Measurements from ENCODE around the gene MS4A8.
"Not testable (repeated sequence)": the region's sequence is repeated elsewhere in the genome, so short reads cannot be mapped to it uniquely, and the experiment has no call there.

The MS4A8 gene

DNA sequence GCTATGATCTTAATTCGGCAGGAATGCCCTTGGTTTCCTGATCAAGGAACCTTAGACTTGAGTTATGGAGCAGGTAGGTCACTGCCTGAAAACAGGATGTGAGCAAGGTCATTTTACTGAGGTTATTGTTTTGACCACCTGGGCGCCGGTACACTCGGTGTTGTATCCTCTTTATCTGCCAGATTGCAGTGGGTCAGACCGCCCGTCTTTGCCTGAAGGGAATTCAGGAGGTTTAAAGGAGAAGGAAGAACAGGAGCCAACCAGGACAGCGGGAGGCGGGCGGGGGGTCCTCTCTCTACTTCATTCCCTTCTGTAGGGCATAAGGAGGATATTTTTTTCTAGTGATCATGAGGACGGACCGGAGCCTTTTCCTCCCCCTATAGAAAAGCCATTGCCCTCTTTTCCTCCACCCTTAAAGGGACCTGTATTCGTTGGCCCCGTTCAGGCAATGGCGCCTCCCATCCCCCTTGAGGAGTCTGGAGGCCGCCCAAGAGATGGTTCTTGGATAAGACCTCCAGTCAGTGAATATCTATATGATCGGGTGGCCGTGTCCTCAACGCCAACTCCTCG, 57.9 kb downstream of the MS4A8 start:
- H3K27ac ChIP-seq, result no peak overlapping the region
- TF ChIP-seq, protein P1, sequence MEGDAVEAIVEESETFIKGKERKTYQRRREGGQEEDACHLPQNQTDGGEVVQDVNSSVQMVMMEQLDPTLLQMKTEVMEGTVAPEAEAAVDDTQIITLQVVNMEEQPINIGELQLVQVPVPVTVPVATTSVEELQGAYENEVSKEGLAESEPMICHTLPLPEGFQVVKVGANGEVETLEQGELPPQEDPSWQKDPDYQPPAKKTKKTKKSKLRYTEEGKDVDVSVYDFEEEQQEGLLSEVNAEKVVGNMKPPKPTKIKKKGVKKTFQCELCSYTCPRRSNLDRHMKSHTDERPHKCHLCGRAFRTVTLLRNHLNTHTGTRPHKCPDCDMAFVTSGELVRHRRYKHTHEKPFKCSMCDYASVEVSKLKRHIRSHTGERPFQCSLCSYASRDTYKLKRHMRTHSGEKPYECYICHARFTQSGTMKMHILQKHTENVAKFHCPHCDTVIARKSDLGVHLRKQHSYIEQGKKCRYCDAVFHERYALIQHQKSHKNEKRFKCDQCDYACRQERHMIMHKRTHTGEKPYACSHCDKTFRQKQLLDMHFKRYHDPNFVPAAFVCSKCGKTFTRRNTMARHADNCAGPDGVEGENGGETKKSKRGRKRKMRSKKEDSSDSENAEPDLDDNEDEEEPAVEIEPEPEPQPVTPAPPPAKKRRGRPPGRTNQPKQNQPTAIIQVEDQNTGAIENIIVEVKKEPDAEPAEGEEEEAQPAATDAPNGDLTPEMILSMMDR (IDR thresholded peaks at IDR 0.05), result no peak
- no peak for TF ChIP-seq ZFX (IDR thresholded peaks at IDR 0.05; ENCODE audit: borderline replicate concordance)

DNA sequence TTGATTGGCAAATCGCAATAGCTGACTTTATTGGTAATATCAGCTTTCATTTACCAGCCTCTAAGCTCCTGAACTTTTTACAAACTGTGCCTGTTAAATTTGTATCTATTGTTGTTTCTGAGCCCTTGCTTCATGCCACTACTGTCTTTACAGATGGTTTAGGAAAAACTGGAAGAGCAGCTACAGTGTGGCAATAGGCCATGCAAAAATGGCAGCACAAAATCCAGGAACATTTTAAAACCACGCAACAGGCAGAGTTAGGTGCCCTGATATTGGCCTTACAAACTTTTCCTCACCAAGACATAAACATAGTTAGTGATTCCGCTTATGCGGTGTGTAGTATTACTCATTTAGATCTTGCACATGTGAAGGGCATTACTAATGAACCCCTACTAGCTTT, 59.3 kb downstream of the MS4A8 start:
- not testable (repeated sequence) for H3K27ac ChIP-seq

DNA sequence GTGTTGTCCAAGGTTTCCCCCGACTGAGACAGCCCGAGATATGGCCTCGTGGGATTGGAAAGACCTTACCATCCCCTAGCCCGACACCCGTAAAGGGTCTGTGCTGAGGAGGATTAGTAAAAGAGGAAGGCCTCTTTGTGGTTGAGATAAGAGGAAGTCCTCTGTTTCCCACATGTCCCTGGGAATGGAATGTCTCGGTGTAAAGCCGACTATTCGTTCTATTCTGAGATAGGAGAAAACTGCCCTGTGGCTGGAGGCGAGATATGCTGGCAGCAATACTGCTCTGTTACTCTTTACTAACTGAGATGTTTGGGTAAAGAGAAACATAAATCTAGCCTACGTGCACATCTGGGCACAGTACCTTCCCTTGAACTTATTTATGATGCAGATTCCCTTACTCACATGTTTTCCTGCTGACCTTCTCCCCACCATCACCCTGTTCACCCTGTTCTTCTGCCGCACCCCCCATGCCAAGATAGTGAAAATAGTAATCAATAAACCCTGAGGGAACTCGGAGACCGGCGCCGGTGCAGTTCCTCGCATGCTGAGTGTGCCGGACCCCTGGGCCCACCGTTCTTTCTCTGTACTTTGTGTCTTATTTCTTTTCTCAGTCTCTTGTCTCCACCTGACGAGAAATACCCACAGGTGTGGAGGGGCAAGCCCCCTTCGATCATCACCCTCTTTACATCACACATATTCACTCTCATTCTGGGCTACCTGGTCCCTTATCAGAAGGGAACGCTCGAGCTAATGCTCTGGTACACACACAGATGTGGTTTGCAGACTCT, 60.2 kb downstream of the MS4A8 start:
- not testable (repeated sequence) for H3K27ac ChIP-seq

DNA sequence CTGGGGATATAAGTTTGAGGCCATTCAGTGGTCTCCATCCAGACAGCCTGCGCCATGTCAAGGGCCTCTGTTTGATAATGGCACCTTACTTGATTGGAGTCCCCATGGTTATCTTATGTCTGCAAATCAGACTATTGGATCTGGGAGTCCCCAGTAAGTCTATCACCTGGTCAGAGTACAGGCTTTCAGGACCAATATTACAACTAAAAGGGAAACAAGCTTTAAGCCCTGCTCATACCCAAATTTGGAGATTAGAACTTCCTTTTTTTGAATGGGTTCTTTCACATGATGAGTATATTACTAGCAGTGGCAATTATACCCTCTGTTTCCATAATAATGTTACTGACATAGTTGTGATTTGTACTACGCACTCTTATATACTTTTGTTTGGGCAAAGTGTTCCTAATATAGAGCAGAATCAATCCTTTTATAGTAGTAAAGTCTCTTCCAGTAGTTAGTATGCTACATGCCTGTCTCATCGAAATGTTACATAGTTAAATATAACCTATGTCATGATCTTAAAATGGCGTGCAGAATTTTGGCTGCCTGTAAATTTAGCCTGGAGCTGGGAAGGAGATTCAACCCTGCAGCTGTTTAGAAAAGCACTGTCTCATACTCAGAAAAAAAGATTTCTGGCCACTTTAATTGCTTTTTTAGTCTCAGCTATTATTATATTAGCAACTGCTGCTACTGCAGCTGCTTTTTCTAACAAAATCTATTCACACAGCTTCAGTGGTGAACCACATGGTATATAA, 62.2 kb downstream of the MS4A8 start:
- no peak overlapping the region for H3K27ac ChIP-seq
- TF ChIP-seq, protein P1 (IDR thresholded peaks at IDR 0.05), result no peak
- TF ChIP-seq ZFX (IDR thresholded peaks at IDR 0.05; ENCODE audit: borderline replicate concordance), result no peak

- no peak overlapping the region for H3K27ac ChIP-seq
- no peak for TF ChIP-seq ZFX (IDR thresholded peaks at IDR 0.05; ENCODE audit: borderline replicate concordance)
- TF ChIP-seq, protein P1 (IDR thresholded peaks at IDR 0.05), result peak; percentile 40
Observed at GRCh38 chr11:60762851-60763691, 63.7 kb downstream of the MS4A8 start.

- H3K27ac ChIP-seq, result no peak overlapping the region
Observed at GRCh38 chr11:60763692-60764369, 64.4 kb downstream of the MS4A8 start.

GRCh38 chr11:60764879-60765278, 65.5 kb downstream of the MS4A8 start:
- no peak overlapping the region for H3K27ac ChIP-seq
- no peak for TF ChIP-seq ZFX (IDR thresholded peaks at IDR 0.05; ENCODE audit: borderline replicate concordance)
- TF ChIP-seq, protein P1 (IDR thresholded peaks at IDR 0.05), result no peak

More at GRCh38 chr11:60763692-60764369, 64.4 kb downstream of the MS4A8 start:
- no peak for TF ChIP-seq ZFX (IDR thresholded peaks at IDR 0.05; ENCODE audit: borderline replicate concordance)
- TF ChIP-seq, protein P1 (IDR thresholded peaks at IDR 0.05), result peak; percentile 67

Data from 22Rv1 (cell line).